ENCODE measurements around the gene TLK2.

Gene TLK2

GRCh38 chr17:62641951-62642350 lies 163.3 kb downstream of the TLK2 start:
- no peak for DNase-seq (ENCODE audit: extremely low read depth, low read depth)
- TF ChIP-seq, protein P1, sequence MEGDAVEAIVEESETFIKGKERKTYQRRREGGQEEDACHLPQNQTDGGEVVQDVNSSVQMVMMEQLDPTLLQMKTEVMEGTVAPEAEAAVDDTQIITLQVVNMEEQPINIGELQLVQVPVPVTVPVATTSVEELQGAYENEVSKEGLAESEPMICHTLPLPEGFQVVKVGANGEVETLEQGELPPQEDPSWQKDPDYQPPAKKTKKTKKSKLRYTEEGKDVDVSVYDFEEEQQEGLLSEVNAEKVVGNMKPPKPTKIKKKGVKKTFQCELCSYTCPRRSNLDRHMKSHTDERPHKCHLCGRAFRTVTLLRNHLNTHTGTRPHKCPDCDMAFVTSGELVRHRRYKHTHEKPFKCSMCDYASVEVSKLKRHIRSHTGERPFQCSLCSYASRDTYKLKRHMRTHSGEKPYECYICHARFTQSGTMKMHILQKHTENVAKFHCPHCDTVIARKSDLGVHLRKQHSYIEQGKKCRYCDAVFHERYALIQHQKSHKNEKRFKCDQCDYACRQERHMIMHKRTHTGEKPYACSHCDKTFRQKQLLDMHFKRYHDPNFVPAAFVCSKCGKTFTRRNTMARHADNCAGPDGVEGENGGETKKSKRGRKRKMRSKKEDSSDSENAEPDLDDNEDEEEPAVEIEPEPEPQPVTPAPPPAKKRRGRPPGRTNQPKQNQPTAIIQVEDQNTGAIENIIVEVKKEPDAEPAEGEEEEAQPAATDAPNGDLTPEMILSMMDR (IDR thresholded peaks at IDR 0.05; ENCODE audit: low read depth, low read length, missing control alignments): no peak
- H3K4me3 ChIP-seq (replicated peaks; ENCODE audit: low read depth, low read length): no peak overlapping the region

- TF ChIP-seq, protein P1 (IDR thresholded peaks at IDR 0.05; ENCODE audit: low read depth, low read length, missing control alignments): no peak
- DNase-seq (ENCODE audit: extremely low read depth, low read depth): no peak
- no peak overlapping the region for H3K4me3 ChIP-seq (replicated peaks; ENCODE audit: low read depth, low read length)
Observed at GRCh38 chr17:62643496-62643895, 164.9 kb downstream of the TLK2 start.

GRCh38 chr17:62644487-62645173 lies 166.0 kb downstream of the TLK2 start:
- no peak for DNase-seq (ENCODE audit: extremely low read depth, low read depth)
- no peak overlapping the region for H3K4me3 ChIP-seq (replicated peaks; ENCODE audit: low read depth, low read length)
- TF ChIP-seq, protein P1 (IDR thresholded peaks at IDR 0.05; ENCODE audit: low read depth, low read length, missing control alignments): no peak

DNA sequence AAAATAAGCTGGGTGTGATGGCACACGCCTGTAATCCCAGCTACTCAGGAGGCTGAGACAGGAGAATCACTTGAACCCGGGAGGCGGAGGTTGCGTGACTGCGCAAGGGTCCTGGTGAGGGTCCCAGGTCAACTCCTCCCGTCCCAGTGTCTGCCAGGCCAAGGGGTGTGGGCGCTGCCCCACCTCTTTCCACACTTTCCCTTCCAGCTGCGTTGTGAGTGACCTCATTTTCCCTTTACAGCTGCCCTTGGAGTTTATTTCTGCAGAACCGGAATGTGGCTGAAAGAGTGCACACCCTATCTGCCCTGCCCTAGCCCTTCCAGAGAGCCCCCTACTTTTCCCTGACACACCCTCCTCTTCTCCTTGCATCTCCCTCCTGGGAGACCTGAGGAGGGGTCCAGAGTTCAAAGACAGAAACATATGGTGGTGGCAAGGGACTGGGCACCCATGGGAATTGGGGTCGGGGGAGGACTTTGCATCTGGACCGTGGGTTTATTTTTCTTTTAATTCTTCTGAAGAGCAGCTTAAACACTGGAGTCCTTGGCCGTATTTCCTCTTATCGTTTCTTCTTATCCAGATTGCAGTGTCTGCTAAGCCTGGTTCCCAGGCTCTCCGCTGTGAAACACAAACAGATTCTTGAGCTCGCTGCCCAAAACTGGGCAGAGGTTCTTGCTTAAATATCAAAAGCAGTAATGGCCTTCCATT lies 169.8 kb downstream of the TLK2 start:
- TF ChIP-seq, protein P1 (IDR thresholded peaks at IDR 0.05; ENCODE audit: low read depth, low read length, missing control alignments): no peak
- no peak overlapping the region for H3K4me3 ChIP-seq (replicated peaks; ENCODE audit: low read depth, low read length)
- no peak for DNase-seq (ENCODE audit: extremely low read depth, low read depth)

- no peak for DNase-seq (ENCODE audit: extremely low read depth, low read depth)
- TF ChIP-seq, protein P1 (IDR thresholded peaks at IDR 0.05; ENCODE audit: low read depth, low read length, missing control alignments): no peak
- H3K4me3 ChIP-seq (replicated peaks; ENCODE audit: low read depth, low read length): no peak overlapping the region
Observed at GRCh38 chr17:62648956-62649294, 170.3 kb downstream of the TLK2 start.

GRCh38 chr17:62649570-62649969 lies 170.9 kb downstream of the TLK2 start:
- TF ChIP-seq, protein P1 (IDR thresholded peaks at IDR 0.05; ENCODE audit: low read depth, low read length, missing control alignments): no peak
- no peak for DNase-seq (ENCODE audit: extremely low read depth, low read depth)
- H3K4me3 ChIP-seq (replicated peaks; ENCODE audit: low read depth, low read length): no peak overlapping the region
